PC-3 (cell line): ENCODE measurements around the gene FKBP15. TPM values are rescaled to one million over a fixed set of nuclear protein-coding genes. Genes with fewer than 3 reads are reported as not detected.

Experiments
- ATAC-seq: fragments of 200-7000 bp; cut with Tn5 transposase; 2 replicates; pipeline ENCODE4 v1.9.1; 2020; ENCODE audit warnings: mild to moderate bottlenecking, moderate library complexity
- BruUV-seq: library from RNA; stranded (reverse); fragments of 400-500 nt; replicated peaks from 2 replicates; lab custom pipeline; 2021; lab: Mats Ljungman, UMichigan
- CTCF ChIA-PET: fragments of 300-600 bp; sonication (Branson Sonifier 250); formaldehyde crosslinking; loops from one replicate; lab custom pipeline; 2022; ENCODE audit warnings: antibody characterized with exemption; lab: Charles Lee
- POLR2A ChIA-PET: fragments of 300-600 bp; sonication (Branson Sonifier 250); formaldehyde crosslinking; loops from one replicate; lab custom pipeline; 2022; ENCODE audit warnings: antibody characterized with exemption; ENCODE audit not compliant: unreplicated experiment; lab: Charles Lee
- DNase-seq: peaks from one replicate; pipeline ENCODE4 v3.0.0-alpha.2; 2015
- H2AFZ ChIP-seq: fragments of 300-600 bp; sonication (generic); 2 replicates; pipeline ENCODE4 v1.6.0; 2016; ENCODE audit warnings: antibody characterized with exemption, low read length
- H3F3A ChIP-seq: fragments of 300-600 bp; sonication (generic); one replicate; pipeline ENCODE4 v1.6.0; 2017; ENCODE audit warnings: antibody characterized with exemption, low read length, control low read depth, mild to moderate bottlenecking; ENCODE audit not compliant: unreplicated experiment
- H3K27ac ChIP-seq: fragments of 300-600 bp; sonication (generic); 2 replicates; pipeline ENCODE4 v1.5.1; 2016; ENCODE audit warnings: mild to moderate bottlenecking, low read length
- H3K27me3 ChIP-seq: fragments of 300-600 bp; sonication (generic); 2 replicates; pipeline ENCODE4 v1.6.1; 2016; ENCODE audit warnings: low read length, mixed read lengths
- H3K36me3 ChIP-seq: fragments of 300-600 bp; sonication (generic); 2 replicates; pipeline ENCODE4 v1.6.1; 2016; ENCODE audit warnings: low read depth, mixed run types, low read length, mixed read lengths
- H3K4me1 ChIP-seq: fragments of 300-600 bp; sonication (generic); 2 replicates; pipeline ENCODE4 v1.5.1; 2016; ENCODE audit warnings: low read length; ENCODE audit not compliant: insufficient read depth
- H3K4me2 ChIP-seq: fragments of 300-600 bp; sonication (generic); 2 replicates; pipeline ENCODE4 v1.6.0; 2016; ENCODE audit warnings: low read length
- H3K4me3 ChIP-seq: fragments of 300-600 bp; sonication (generic); 2 replicates; pipeline ENCODE4 v1.5.1; 2016; ENCODE audit warnings: mild to moderate bottlenecking, low read length, mixed read lengths
- H3K79me2 ChIP-seq: fragments of 300-600 bp; sonication (generic); 2 replicates; pipeline ENCODE4 v1.6.1; 2017; ENCODE audit warnings: low read length, mixed read lengths
- H3K9ac ChIP-seq: fragments of 300-600 bp; sonication (generic); 2 replicates; pipeline ENCODE4 v1.6.0; 2016; ENCODE audit warnings: mild to moderate bottlenecking, low read length
- H3K9me2 ChIP-seq: fragments of 300-600 bp; sonication (generic); replicated peaks from 2 replicates; pipeline ENCODE4 v1.6.1; 2016; ENCODE audit warnings: mixed run types, low read length, mixed read lengths
- H3K9me3 ChIP-seq: fragments of 300-600 bp; sonication (generic); 2 replicates; pipeline ENCODE4 v1.6.1; 2016; ENCODE audit warnings: low read length, mixed read lengths
- H4K20me1 ChIP-seq: fragments of 300-600 bp; sonication (generic); 2 replicates; pipeline ENCODE4 v1.6.1; 2016; ENCODE audit warnings: low read length, mixed read lengths
- EZH2 ChIP-seq: fragments of 300-600 bp; sonication (generic); IDR thresholded peaks from one replicate; pipeline ENCODE4 v1.6.1; 2017; ENCODE audit warnings: antibody characterized with exemption, mild to moderate bottlenecking, low read length; ENCODE audit not compliant: unreplicated experiment
- EZH2phosphoT487 ChIP-seq: fragments of 300-600 bp; sonication (generic); IDR thresholded peaks from 2 replicates; pipeline ENCODE4 v1.6.1; 2018; ENCODE audit warnings: mild to moderate bottlenecking, antibody characterized with exemption, low read length, borderline replicate concordance
- intact Hi-C: fragments of 100-400 bp; cut with micrococcal nuclease; formaldehyde crosslinking; loops from 2 replicates; pipeline ENCODE4 v1.9.0; 2023
- total RNA-seq: library from RNA; depleted of rRNA; stranded (reverse); fragments of >200 nt; gene quantifications from 2 replicates; pipeline ENCODE4 v1.2.3, GENCODE V29; 2014
- TF ChIP-seq, protein P1 (sequence below): fragments of 300-600 bp; sonication (generic); conservative IDR thresholded peaks from 2 replicates; pipeline ENCODE4 v1.5.1; 2017; ENCODE audit warnings: antibody characterized with exemption, low read depth, mild to moderate bottlenecking, low read length

The FKBP15 gene
- total RNA-seq, 1 experiment from 2014 or later = 15.0 TPM

DNA sequence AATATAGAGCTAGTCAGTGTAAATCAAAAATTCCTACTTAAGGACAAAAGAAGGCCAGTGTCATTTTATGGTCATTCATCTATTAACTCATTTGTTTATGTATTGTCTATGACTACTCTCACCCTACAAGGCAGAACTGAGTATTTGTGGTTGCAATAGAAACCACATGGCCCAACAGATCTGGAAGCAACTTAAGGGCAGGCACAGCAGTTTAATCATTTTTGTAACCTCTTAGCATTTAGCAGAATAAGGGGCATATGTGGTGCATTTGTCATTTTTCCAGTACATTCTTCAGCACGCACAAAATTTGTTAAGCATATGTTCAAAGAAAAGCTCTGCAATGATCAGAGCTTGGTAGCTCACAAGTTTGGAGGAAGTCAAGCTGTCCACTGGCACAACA is 1.1 kb downstream of the FKBP15 start:
- TF ChIP-seq EZH2phosphoT487 = no peak
- TF ChIP-seq, protein P1, sequence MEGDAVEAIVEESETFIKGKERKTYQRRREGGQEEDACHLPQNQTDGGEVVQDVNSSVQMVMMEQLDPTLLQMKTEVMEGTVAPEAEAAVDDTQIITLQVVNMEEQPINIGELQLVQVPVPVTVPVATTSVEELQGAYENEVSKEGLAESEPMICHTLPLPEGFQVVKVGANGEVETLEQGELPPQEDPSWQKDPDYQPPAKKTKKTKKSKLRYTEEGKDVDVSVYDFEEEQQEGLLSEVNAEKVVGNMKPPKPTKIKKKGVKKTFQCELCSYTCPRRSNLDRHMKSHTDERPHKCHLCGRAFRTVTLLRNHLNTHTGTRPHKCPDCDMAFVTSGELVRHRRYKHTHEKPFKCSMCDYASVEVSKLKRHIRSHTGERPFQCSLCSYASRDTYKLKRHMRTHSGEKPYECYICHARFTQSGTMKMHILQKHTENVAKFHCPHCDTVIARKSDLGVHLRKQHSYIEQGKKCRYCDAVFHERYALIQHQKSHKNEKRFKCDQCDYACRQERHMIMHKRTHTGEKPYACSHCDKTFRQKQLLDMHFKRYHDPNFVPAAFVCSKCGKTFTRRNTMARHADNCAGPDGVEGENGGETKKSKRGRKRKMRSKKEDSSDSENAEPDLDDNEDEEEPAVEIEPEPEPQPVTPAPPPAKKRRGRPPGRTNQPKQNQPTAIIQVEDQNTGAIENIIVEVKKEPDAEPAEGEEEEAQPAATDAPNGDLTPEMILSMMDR = no peak
- no peak for TF ChIP-seq EZH2
- BruUV-seq = no TSS peak
- CTCF ChIA-PET = interaction anchor here (0.6 kb wide), 1 partner anchor 19 kb away, joined by 6 read pairs; no protein-coding TSS in a partner anchor
- Histone ChIP-seq H3K27me3 (no peaks in the 10 kb centered on the region), H3K36me3 (no peaks in the 10 kb centered on the region; the same call in 1 of the 2 replicates), H3K4me1 (peaks cover 25% of the 10 kb centered on the region), H2AFZ (no peak overlapping the region), H3K4me3 (peak overlapping the region; percentile 88), H3K79me2 (peaks cover 74% of the 10 kb centered on the region), H3K9me3 (no peaks in the 10 kb centered on the region), H3K27ac (no peak overlapping the region), H3K9me2 (no peaks in the 10 kb centered on the region), H4K20me1 (no peaks in the 10 kb centered on the region), H3K9ac (peak overlapping the region; percentile 92; the same call in 1 of the 2 replicates), H3K4me2 (peak overlapping the region; percentile 87), H3F3A (no peaks in the 10 kb centered on the region)
- no peak for DNase-seq
- POLR2A ChIA-PET = no interaction called here
- intact Hi-C loops = loop anchor here (2.0 kb wide), 1 partner anchor 55 kb away; the partner anchor contains the start of genes CDC26 and PRPF4
- ATAC-seq = no peak

DNA sequence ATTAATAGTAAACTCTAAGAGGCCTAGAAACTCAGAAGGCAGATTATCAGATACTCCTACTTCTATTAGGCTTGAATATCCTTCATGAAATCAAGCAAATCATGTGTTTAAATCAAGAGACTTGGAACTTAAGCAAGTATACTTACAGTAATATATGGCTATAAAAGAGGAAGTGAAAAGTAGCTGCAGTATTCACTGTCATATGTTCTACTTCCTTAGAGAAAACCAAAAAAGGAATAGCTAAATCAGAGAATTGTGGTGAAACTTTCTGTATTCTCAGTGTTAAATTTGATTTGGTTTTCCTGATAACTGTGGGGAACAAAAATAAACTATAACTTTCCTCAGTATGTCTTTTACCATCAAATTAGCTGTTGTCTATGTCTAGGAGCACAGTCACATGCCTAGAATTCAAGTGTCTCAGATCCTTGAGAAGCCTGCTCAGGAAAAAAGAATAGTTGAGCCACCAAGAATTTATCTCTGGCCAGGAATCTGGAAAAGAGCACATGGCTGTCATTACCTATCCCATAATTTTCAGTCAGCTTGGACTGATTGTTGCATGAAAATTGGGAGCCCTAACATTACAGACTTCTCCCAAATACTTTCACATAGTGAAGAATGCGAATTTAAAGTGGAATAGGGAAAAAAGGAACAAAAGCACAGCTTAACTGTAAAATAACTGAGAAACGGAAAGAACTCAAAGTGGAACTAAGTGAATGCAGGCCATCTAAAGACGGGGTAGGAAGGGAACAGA is 1.7 kb downstream of the FKBP15 start:
- BruUV-seq = no TSS peak
- no peak for ATAC-seq
- H3K27me3 ChIP-seq = no peaks in the 10 kb centered on the region
- POLR2A ChIA-PET = no interaction called here
- DNase-seq = no peak
- intact Hi-C loops = no loop called here
- CTCF ChIA-PET = interaction anchor here (0.6 kb wide), 1 partner anchor 19 kb away, joined by 6 read pairs; no protein-coding TSS in a partner anchor
- no peaks in the 10 kb centered on the region for H3F3A ChIP-seq
- no peaks in the 10 kb centered on the region for H3K36me3 ChIP-seq
- no peaks in the 10 kb centered on the region for H3K9me2 ChIP-seq
- TF ChIP-seq, protein P1 = no peak
- TF ChIP-seq EZH2 (no peak), EZH2phosphoT487 (no peak)
- H3K4me2 ChIP-seq = peak overlapping the region; percentile 87
- H3K9me3 ChIP-seq = no peaks in the 10 kb centered on the region
- H4K20me1 ChIP-seq = no peaks in the 10 kb centered on the region
- peaks cover 70% of the 10 kb centered on the region for H3K79me2 ChIP-seq
- H3K4me1 ChIP-seq = peaks cover 25% of the 10 kb centered on the region
- peak overlapping the region; percentile 88 for H3K4me3 ChIP-seq
- no peak overlapping the region for H3K9ac ChIP-seq
- H3K27ac ChIP-seq = no peak overlapping the region
- no peak overlapping the region for H2AFZ ChIP-seq

DNA sequence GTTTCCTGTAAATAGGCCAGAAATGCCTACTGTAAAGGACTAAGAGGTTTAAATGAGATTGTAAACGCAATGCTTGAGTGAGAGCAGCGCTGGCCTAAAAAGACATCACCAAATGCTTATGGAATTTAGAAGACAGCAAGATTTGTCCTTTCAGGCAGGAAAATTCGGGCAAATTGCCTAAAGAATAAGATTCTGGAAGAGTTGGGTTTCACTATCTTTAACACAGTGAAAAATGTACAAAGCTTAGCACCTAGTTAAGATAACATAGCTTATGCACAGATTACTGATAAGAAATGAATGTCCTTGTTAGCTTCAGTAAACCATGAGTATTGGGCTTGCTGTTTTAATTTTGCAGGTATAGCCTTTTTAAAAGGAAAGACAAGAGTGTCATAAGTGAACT is 4.7 kb downstream of the FKBP15 start:
- H3K9ac ChIP-seq = no peak overlapping the region
- H3K4me2 ChIP-seq = no peak overlapping the region
- ATAC-seq (no peak), DNase-seq (no peak)
- no peaks in the 10 kb centered on the region for H3K27me3 ChIP-seq
- H3K36me3 ChIP-seq = no peaks in the 10 kb centered on the region
- H3K27ac ChIP-seq = no peak overlapping the region
- no peaks in the 10 kb centered on the region for H4K20me1 ChIP-seq
- no peak overlapping the region for H2AFZ ChIP-seq
- no peaks in the 10 kb centered on the region for H3K9me2 ChIP-seq
- H3F3A ChIP-seq = no peaks in the 10 kb centered on the region
- CTCF ChIA-PET = no interaction called here
- peaks cover 14% of the 10 kb centered on the region for H3K4me1 ChIP-seq
- no peaks in the 10 kb centered on the region for H3K9me3 ChIP-seq
- H3K4me3 ChIP-seq = no peak overlapping the region
- no TSS peak for BruUV-seq
- intact Hi-C loops = no loop called here
- TF ChIP-seq EZH2 (no peak), EZH2phosphoT487 (no peak)
- TF ChIP-seq, protein P1 = no peak
- POLR2A ChIA-PET = no interaction called here
- H3K79me2 ChIP-seq = peaks cover 47% of the 10 kb centered on the region
